HG03159 (cell line): ENCODE data around the gene ITCH.
A peak's percentile ranks its signal among the peaks of the same experiment; 100 is the strongest.
"Not testable (repeated sequence)": the region's sequence is repeated elsewhere in the genome, so short reads cannot be mapped to it uniquely, and the experiment has no call there.

ENCODE experiments used
- ATAC-seq: cut with Tn5 transposase; IDR thresholded peaks from one replicate; pipeline ENCODE4 v1.9.1; 2021; ENCODE audit warnings: mild to moderate bottlenecking, moderate library complexity; ENCODE audit not compliant: unreplicated experiment

ITCH gene

GRCh38 chr20:34363062-34363464 is at the start of gene ITCH:
TSS of gene ITCH (plus strand) at chr20:34363273. CDS start at chr20:34393812, 30,539 bp downstream.
- ATAC-seq = peak; percentile 86

GRCh38 chr20:34315236-34315635 is 47.8 kb upstream of the ITCH start:
- no peak for ATAC-seq

- no peak for ATAC-seq
Observed at GRCh38 chr20:34316196-34316814, 46.8 kb upstream of the ITCH start.

- no peak for ATAC-seq
Observed at GRCh38 chr20:34318609-34319443, 44.2 kb upstream of the ITCH start.

GRCh38 chr20:34320861-34321260 is 42.2 kb upstream of the ITCH start:
- no peak for ATAC-seq

GRCh38 chr20:34322267-34323105 is 40.6 kb upstream of the ITCH start:
- ATAC-seq = no peak

- no peak for ATAC-seq
Observed at GRCh38 chr20:34324541-34324940, 38.5 kb upstream of the ITCH start.

GRCh38 chr20:34328207-34328606 is 34.9 kb upstream of the ITCH start:
- ATAC-seq = not testable (repeated sequence)

- ATAC-seq = no peak
Observed at GRCh38 chr20:34328928-34329677, 34.0 kb upstream of the ITCH start.

GRCh38 chr20:34330861-34331544 is 32.1 kb upstream of the ITCH start:
- ATAC-seq = not testable (repeated sequence)

GRCh38 chr20:34331838-34332237 is 31.2 kb upstream of the ITCH start:
- no peak for ATAC-seq

- ATAC-seq = no peak
Observed at GRCh38 chr20:34332262-34332920, 30.7 kb upstream of the ITCH start.

GRCh38 chr20:34333786-34334185 is 29.3 kb upstream of the ITCH start:
- no peak for ATAC-seq

- no peak for ATAC-seq
Observed at GRCh38 chr20:34334654-34335407, 28.2 kb upstream of the ITCH start.

GRCh38 chr20:34337544-34337943 is 25.5 kb upstream of the ITCH start:
- ATAC-seq = no peak

- ATAC-seq = no peak
Observed at GRCh38 chr20:34337982-34338726, 24.9 kb upstream of the ITCH start.

GRCh38 chr20:34340726-34341125 is 22.3 kb upstream of the ITCH start:
- not testable (repeated sequence) for ATAC-seq

GRCh38 chr20:34341199-34341598 is 21.9 kb upstream of the ITCH start:
- not testable (repeated sequence) for ATAC-seq
